Measurements from ENCODE around the gene DHRSX.

GRCh38 chrX:2521092-2521926 lies 20.5 kb upstream of the DHRSX start:
- TF ChIP-seq CREB5 (CRISPR knock-in tag; IDR thresholded peaks at IDR 0.05; ENCODE audit: low read depth) (no peak), ESRRG (CRISPR knock-in tag; IDR thresholded peaks at IDR 0.05) (no peak), ZC3H10 (CRISPR knock-in tag; IDR thresholded peaks at IDR 0.05) (no peak)

Measured in SK-N-SH treated with all-trans-retinoic acid at 6 μM for 48 hours (cell line).